Panc1 (cell line): ENCODE results near the gene NBDY. TPM values are rescaled to one million over a fixed set of nuclear protein-coding genes. Genes with fewer than 3 reads are reported as not detected.

Experiments used
- ATAC-seq: fragments of 200-7000 bp; cut with Tn5 transposase; 2 replicates; pipeline ENCODE4 v1.9.1; 2020; ENCODE audit warnings: mild to moderate bottlenecking, moderate library complexity
- BruUV-seq: library from RNA; stranded (reverse); fragments of 400-500 nt; replicated peaks from 2 replicates; lab custom pipeline; 2021; lab: Mats Ljungman, UMichigan
- CTCF ChIA-PET: fragments of 300-600 bp; sonication (Branson Sonifier 250); formaldehyde crosslinking; loops from one replicate; lab custom pipeline; 2022; ENCODE audit warnings: antibody characterized with exemption; lab: Charles Lee
- POLR2A ChIA-PET: fragments of 300-600 bp; sonication (Branson Sonifier 250); formaldehyde crosslinking; loops from one replicate; lab custom pipeline; 2022; ENCODE audit warnings: antibody characterized with exemption; lab: Charles Lee
- DNase-seq: peaks from one replicate; pipeline ENCODE4 v3.0.0-alpha.2; 2010; ENCODE audit warnings: low read depth, low spot score
- H3K27ac ChIP-seq: 2 replicates; pipeline ENCODE4 v1.5.1; 2011; ENCODE audit warnings: mild to moderate bottlenecking, low read length, inconsistent platforms
- H3K27me3 ChIP-seq: fragments of 200-500 bp; sonication (Bioruptor generic); 2 replicates; pipeline ENCODE4 v1.6.0; 2014; ENCODE audit warnings: low read length, inconsistent platforms; ENCODE audit not compliant: control insufficient read depth, insufficient read depth
- H3K36me3 ChIP-seq: fragments of 200-500 bp; sonication (Bioruptor generic); 2 replicates; pipeline ENCODE4 v1.5.1; 2014; ENCODE audit warnings: inconsistent platforms, mild to moderate bottlenecking, low read length, moderate library complexity; ENCODE audit not compliant: control insufficient read depth, insufficient read depth
- H3K4me1 ChIP-seq: 2 replicates; pipeline ENCODE4 v1.5.1; 2011; ENCODE audit warnings: inconsistent platforms, mild to moderate bottlenecking, low read length, moderate library complexity; ENCODE audit not compliant: control insufficient read depth, insufficient read depth
- H3K4me3 ChIP-seq, 2 experiments: 2 replicates each; pipeline ENCODE4 v1.5.1; 2011 to 2012; ENCODE audit warnings: low read depth in 2 of 2, low read length in 2 of 2, mild to moderate bottlenecking in 2 of 2, inconsistent platforms in 1 of 2, moderate library complexity in 1 of 2
- H3K9me3 ChIP-seq: fragments of 200-500 bp; sonication (Bioruptor generic); 2 replicates; pipeline ENCODE4 v1.5.1; 2014; ENCODE audit warnings: low read depth, mild to moderate bottlenecking, inconsistent platforms, low read length, moderate library complexity; ENCODE audit not compliant: control insufficient read depth, insufficient read depth
- POLR2AphosphoS5 ChIP-seq: IDR thresholded peaks from 2 replicates; pipeline ENCODE4 v1.6.1; 2012; ENCODE audit warnings: mild to moderate bottlenecking, low read depth, low read length, moderate library complexity
- REST ChIP-seq, 2 experiments: IDR thresholded peaks; 2 replicates each; pipeline ENCODE4 v1.6.1; 2011 to 2012; ENCODE audit warnings: low read depth in 2 of 2, control low read depth in 1 of 2, low read length in 1 of 2, mild to moderate bottlenecking in 1 of 2, moderate library complexity in 1 of 2; ENCODE audit not compliant: insufficient read depth in 1 of 2
- SIN3A ChIP-seq: IDR thresholded peaks from 2 replicates; pipeline ENCODE4 v1.6.1; 2012; ENCODE audit warnings: low read depth, mild to moderate bottlenecking, low read length, moderate library complexity, borderline replicate concordance; ENCODE audit not compliant: insufficient read depth
- TCF7L2 ChIP-seq: IDR thresholded peaks from 2 replicates; pipeline ENCODE4 v1.6.1; 2011; ENCODE audit warnings: mild to moderate bottlenecking, low read depth, low read length, inconsistent platforms
- in situ Hi-C: cut with HindIII; loops from 2 replicates; pipeline ENCODE4 v1.10.0; 2016; ENCODE audit warnings: low sequenced_read_pairs, low pct_unique_long_range_greater_than_20kb
- intact Hi-C: fragments of 100-400 bp; cut with micrococcal nuclease; formaldehyde crosslinking; loops from one replicate; pipeline ENCODE4 v1.10.0; 2022; ENCODE audit not compliant: unreplicated experiment
- total RNA-seq: library from RNA; stranded (reverse); gene quantifications from one replicate; pipeline ENCODE4 v1.2.1, GENCODE V29; 2021; ENCODE audit not compliant: unreplicated experiment
- TF ChIP-seq, protein P1 (sequence below): fragments of 450-650 bp; IDR thresholded peaks from 2 replicates; pipeline ENCODE4 v1.5.1; 2017; ENCODE audit warnings: mild to moderate bottlenecking

The NBDY gene
- total RNA-seq, 1 experiment from 2014 or later = 52.0 TPM

DNA sequence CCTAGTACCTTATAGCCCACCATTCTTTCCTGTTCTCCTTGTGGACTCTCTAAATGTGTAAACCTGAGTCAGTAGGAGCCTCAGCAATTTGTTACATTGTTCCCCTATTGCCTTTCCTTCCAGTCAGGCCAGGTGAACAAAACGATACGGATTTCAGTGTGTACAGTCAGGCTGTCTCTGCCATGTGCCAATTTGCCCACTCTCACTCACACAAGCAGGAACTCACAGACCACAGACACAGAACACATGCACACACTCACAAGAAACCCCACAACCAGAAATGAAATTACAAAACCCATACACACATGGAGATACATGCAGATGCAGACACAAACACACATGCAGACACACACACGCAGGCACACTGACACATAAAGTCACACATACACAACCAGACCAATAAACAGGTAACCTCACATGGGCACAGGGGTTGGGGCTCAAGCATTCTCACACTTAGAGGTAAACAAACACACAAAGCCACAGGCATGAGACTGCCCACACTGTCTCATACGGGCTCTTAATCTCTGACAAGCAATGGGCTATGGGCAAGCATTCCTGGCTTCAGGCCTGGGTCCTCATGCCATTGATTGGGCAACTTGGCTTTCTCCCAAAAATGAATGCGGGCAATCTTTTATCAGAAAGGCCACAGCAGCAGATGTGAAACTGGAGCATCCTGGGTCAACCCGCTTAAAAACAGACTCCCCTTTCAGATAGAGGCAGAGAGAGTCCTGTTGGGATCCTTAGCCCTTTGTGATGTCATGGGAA lies 68.7 kb downstream of the NBDY start:
- in situ Hi-C loops (no loop called here), intact Hi-C loops (no loop called here)
- H3K9me3 ChIP-seq = no peaks in the 10 kb centered on the region
- no peak for ATAC-seq
- ChIA-PET POLR2A (no interaction called here), CTCF (no interaction called here)
- TF ChIP-seq, protein P1, sequence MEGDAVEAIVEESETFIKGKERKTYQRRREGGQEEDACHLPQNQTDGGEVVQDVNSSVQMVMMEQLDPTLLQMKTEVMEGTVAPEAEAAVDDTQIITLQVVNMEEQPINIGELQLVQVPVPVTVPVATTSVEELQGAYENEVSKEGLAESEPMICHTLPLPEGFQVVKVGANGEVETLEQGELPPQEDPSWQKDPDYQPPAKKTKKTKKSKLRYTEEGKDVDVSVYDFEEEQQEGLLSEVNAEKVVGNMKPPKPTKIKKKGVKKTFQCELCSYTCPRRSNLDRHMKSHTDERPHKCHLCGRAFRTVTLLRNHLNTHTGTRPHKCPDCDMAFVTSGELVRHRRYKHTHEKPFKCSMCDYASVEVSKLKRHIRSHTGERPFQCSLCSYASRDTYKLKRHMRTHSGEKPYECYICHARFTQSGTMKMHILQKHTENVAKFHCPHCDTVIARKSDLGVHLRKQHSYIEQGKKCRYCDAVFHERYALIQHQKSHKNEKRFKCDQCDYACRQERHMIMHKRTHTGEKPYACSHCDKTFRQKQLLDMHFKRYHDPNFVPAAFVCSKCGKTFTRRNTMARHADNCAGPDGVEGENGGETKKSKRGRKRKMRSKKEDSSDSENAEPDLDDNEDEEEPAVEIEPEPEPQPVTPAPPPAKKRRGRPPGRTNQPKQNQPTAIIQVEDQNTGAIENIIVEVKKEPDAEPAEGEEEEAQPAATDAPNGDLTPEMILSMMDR = no peak
- TF ChIP-seq TCF7L2 = no peak
- no peak for TF ChIP-seq SIN3A
- TF ChIP-seq REST (IDR thresholded peaks at IDR 0.05; ENCODE audit: insufficient read depth in 1 of 2, low read depth in 2 of 2, low read length in 1 of 2) = no peak
- no peak for TF ChIP-seq POLR2AphosphoS5
- no peak overlapping the region for H3K27ac ChIP-seq
- no peak for DNase-seq
- no TSS peak for BruUV-seq
- no peak overlapping the region for H3K4me3 ChIP-seq
- H3K36me3 ChIP-seq = no peaks in the 10 kb centered on the region
- H3K27me3 ChIP-seq = no peaks in the 10 kb centered on the region
- H3K4me1 ChIP-seq = no peaks in the 10 kb centered on the region

- in situ Hi-C loops = no loop called here
- TF ChIP-seq SIN3A = no peak
- no peak for TF ChIP-seq POLR2AphosphoS5
- TF ChIP-seq, protein P1 = no peak
- TF ChIP-seq TCF7L2 = no peak
- TF ChIP-seq REST (IDR thresholded peaks at IDR 0.05; ENCODE audit: insufficient read depth in 1 of 2, low read depth in 2 of 2, low read length in 1 of 2) = no peak
Measured at GRCh38 chrX:56798339-56798711, 69.3 kb downstream of the NBDY start.

More at GRCh38 chrX:56798339-56798711, 69.3 kb downstream of the NBDY start:
- DNase-seq = no peak
- BruUV-seq = no TSS peak
- H3K9me3 ChIP-seq = no peaks in the 10 kb centered on the region
- intact Hi-C loops = no loop called here
- ATAC-seq = no peak
- POLR2A ChIA-PET = no interaction called here
- no peaks in the 10 kb centered on the region for H3K27me3 ChIP-seq
- no peaks in the 10 kb centered on the region for H3K4me1 ChIP-seq
- no peak overlapping the region for H3K27ac ChIP-seq
- CTCF ChIA-PET = no interaction called here
- H3K4me3 ChIP-seq = no peak overlapping the region
- H3K36me3 ChIP-seq = no peaks in the 10 kb centered on the region
